Mucosa of stomach (tissue), 1 donor: Measurements from ENCODE around the gene MCUR1.
"Not testable (repeated sequence)": the region's sequence is repeated elsewhere in the genome, so short reads cannot be mapped to it uniquely, and the experiment has no call there.

Experiments used
- H3K27me3 ChIP-seq: one replicate; pipeline ENCODE4 v1.7.0; 2013; ENCODE audit warnings: mild to moderate bottlenecking, low read length; ENCODE audit not compliant: control insufficient read depth, insufficient read depth
- H3K36me3 ChIP-seq: one replicate; pipeline ENCODE4 v1.7.0; 2013; ENCODE audit warnings: low read length; ENCODE audit not compliant: control insufficient read depth, insufficient read depth
- H3K4me1 ChIP-seq: one replicate; pipeline ENCODE4 v1.7.0; 2013; ENCODE audit warnings: mild to moderate bottlenecking, low read length; ENCODE audit not compliant: control insufficient read depth, insufficient read depth
- H3K4me3 ChIP-seq: one replicate; pipeline ENCODE4 v1.7.0; 2013; ENCODE audit warnings: low read length
- H3K9ac ChIP-seq: one replicate; pipeline ENCODE4 v1.7.0; 2013; ENCODE audit warnings: mild to moderate bottlenecking, low read length, moderate library complexity
- H3K9me3 ChIP-seq: one replicate; pipeline ENCODE4 v1.7.0; 2013; ENCODE audit warnings: mild to moderate bottlenecking, low read length, moderate library complexity; ENCODE audit not compliant: control insufficient read depth
- donor health status: Pancreatic carcinoma.

The MCUR1 gene

DNA sequence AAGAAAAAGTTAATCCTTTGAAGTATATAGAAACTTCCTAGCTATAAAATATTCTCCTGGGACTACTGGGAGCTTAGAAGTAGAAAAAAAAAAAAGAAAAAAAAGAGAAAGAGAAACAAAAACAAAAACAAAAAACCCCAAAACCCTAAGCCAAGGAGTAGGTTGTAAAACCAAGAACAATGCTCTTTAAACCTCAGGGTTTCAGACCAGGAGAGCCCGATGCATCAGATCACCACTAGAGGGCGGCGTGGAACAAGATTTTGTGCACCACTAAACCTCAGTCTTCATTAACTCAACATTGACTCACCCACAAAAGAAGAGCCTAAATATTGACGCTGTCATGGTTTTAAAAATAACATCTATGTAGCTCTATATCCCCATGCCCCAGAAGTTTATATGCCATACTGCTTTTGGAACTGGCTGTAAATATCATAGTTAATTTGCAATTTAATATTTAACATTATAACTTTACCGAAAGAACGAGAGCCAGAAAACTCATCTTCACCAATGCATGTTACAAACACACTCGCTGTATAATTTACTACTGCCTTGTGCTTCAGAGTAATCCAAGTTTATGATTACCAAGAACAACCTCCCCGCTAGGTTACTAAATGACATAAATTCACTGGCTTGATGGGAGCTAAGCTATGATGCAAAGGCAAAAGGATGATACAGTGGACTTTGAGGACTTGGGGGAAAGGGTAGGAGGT is 19.2 kb downstream of the MCUR1 start:
- Histone ChIP-seq H3K4me3 (no peak overlapping the region), H3K4me1 (no peaks in the 10 kb centered on the region), H3K27me3 (no peaks in the 10 kb centered on the region), H3K9ac (no peak overlapping the region), H3K36me3 (no peaks in the 10 kb centered on the region), H3K9me3 (no peaks in the 10 kb centered on the region)

DNA sequence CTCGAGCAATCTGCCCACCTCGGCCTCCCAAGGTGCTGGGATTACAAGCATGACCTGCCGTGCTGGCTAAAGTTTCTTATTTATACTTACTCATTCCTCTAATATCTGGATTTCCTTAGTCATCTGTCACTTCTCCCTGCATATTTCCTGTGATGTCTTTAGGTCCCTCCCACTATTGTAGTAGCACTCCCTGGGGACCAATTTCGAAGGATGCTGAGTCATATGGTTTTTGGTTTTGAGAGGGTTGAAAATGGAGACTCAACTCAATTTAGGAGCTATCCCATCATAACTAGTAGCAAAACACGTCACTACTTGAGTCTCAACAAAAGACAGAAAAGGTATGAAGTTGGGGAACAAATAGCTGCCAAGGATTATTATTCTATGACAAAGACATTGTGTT is 20.2 kb downstream of the MCUR1 start:
- no peak overlapping the region for H3K4me3 ChIP-seq
- H3K9ac ChIP-seq: no peak overlapping the region
- no peaks in the 10 kb centered on the region for H3K4me1 ChIP-seq
- H3K9me3 ChIP-seq: no peaks in the 10 kb centered on the region
- no peaks in the 10 kb centered on the region for H3K27me3 ChIP-seq
- no peaks in the 10 kb centered on the region for H3K36me3 ChIP-seq

DNA sequence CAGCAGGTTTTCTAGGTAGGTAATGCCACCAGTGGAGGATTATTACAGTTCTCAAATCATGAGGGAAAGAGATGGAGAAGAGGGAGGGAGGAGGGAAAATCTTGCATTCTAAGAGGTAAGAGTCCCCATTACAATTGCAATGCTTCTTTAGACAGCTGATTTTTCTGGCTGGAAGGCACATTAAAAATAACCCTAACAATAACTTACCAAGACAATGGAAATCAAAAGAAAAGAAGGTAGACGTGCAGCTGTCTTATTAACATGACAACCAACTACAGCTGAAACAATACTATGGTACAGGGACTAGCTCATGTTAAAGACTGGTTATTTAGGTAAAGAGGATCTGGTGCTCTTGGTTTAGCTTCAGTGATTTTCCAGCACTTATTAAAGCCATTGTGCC is 24.6 kb downstream of the MCUR1 start:
- Histone ChIP-seq H3K36me3 (no peaks in the 10 kb centered on the region), H3K9me3 (no peaks in the 10 kb centered on the region), H3K4me3 (no peak overlapping the region), H3K9ac (no peak overlapping the region), H3K4me1 (no peaks in the 10 kb centered on the region), H3K27me3 (no peaks in the 10 kb centered on the region)

DNA sequence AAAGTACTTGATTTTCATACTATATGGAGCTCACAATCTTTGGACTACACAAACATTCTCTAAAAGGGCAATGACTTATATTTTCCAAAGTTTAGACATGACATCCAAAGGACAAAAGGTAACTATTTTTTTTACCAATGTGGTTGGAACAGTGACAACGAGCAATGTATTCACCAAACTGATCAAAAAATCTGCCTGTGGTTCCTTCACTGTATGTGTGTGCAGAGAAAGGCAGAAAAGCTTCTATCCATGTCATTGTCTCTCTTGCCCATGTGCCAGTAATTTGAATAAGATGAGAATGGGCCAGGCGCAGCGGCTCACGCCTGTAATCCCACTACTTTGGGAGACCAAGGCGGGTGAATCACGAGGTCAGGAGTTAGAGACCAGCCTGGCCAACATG is 25.5 kb downstream of the MCUR1 start:
- Histone ChIP-seq H3K36me3 (no peaks in the 10 kb centered on the region), H3K4me1 (no peaks in the 10 kb centered on the region), H3K27me3 (no peaks in the 10 kb centered on the region), H3K9ac (no peak overlapping the region), H3K4me3 (no peak overlapping the region), H3K9me3 (no peaks in the 10 kb centered on the region)

DNA sequence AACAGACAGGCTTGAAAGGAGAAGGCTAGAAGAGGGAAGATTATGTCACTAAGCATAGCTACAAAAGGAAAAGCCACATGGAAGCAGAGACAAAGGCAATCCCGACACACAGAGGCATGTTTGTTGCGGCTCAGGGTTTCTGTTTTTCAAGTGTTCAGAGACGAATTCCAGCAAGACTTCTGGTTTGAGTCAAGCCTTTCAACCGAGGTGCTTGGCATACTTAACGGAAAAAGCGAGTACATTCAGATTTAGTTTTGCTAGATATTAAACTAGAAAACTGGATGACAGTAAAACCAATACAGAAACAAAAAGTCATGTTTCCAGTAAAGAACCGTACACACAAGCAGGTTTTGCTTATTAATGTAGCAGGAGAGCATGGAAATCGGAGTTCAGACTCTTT is 27.2 kb downstream of the MCUR1 start:
- H3K9ac ChIP-seq: no peak overlapping the region
- H3K36me3 ChIP-seq: no peaks in the 10 kb centered on the region
- no peak overlapping the region for H3K4me3 ChIP-seq
- no peaks in the 10 kb centered on the region for H3K9me3 ChIP-seq
- H3K4me1 ChIP-seq: no peaks in the 10 kb centered on the region
- no peaks in the 10 kb centered on the region for H3K27me3 ChIP-seq

DNA sequence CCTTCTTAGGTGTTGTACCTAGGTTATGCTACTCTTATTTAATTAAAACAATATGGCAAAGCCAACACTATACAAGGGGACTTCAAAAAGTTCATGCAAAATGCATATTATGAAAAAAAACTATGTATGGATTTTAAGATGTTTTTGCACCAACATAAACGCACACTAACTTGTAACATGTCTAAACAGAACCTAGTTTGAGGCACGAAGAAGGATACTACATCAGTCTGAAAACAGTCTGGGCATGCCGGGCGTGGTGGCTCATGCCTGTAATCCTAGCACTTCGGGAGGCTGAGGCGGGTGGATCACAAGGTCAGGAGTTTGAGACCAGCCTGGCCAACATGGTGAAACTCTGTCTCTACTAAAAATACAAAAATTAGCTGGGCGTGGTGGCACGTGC is 34.2 kb downstream of the MCUR1 start:
- H3K4me1 ChIP-seq, H3K9ac ChIP-seq, H3K27me3 ChIP-seq, H3K9me3 ChIP-seq, H3K36me3 ChIP-seq, H3K4me3 ChIP-seq: not testable (repeated sequence)

DNA sequence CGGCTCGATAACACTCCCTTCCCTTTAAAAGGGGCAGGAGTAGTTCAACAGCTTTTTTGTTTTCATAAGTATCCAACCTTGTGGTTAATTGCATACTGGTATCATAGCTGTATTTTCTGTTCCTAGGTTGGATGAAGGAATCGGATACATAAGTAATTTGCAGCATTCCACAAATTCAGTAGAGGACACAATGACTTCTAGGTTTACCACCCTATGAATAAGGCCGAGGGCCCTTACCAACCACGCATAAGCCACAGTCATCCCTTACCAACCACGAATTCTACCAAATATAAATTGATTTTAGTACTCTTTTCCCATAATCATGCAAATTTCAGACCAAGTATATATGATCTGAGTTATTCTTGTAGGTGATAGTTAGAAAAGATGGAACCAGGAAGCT is 36.3 kb downstream of the MCUR1 start:
- no peaks in the 10 kb centered on the region for H3K9me3 ChIP-seq
- no peaks in the 10 kb centered on the region for H3K36me3 ChIP-seq
- H3K9ac ChIP-seq: no peak overlapping the region
- H3K27me3 ChIP-seq: no peaks in the 10 kb centered on the region
- no peaks in the 10 kb centered on the region for H3K4me1 ChIP-seq
- H3K4me3 ChIP-seq: no peak overlapping the region

DNA sequence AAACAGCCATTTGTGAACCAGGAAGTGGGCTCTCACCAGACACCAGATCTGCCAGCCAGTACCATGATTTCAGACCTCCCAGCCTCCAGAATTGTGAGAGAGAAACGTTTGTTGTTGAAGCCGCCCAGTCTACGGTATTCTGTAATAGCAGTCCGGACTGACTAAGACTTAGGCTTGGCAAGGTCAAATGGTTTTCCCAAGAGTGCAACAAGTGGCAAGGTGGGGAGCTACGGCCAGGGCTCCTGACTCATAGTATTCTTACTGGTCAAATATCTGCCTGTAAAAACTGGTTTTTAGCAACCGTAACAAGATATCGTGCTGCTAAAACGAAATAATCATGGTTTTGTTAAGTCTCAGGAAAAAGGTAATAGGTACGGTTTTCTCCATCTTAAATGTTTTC is 37.8 kb downstream of the MCUR1 start:
- Histone ChIP-seq H3K4me3 (no peak overlapping the region), H3K36me3 (no peaks in the 10 kb centered on the region)

DNA sequence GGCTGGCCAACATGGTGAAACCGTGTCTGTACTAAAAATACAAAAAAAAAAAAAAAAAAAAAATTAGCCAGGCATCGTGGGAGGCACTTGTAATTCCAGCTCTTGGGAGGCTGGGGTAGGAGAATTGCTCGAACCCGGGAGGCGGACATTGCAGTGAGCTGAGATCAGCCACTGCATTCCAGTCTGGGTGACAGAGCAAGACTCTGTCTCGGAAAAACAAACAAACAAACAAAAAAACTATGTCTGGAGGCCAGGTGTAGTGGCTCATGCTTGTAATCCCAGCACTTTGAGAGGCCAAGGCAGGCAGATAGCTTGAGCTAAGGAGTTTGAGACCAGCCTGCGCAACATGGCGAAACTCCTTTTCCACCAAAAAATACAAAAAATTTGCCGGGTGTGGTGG is 38.9 kb downstream of the MCUR1 start:
- H3K9me3 ChIP-seq, H3K36me3 ChIP-seq, H3K4me1 ChIP-seq, H3K9ac ChIP-seq, H3K4me3 ChIP-seq, H3K27me3 ChIP-seq: not testable (repeated sequence)

More for the DNA sequence above, 37.8 kb downstream of the MCUR1 start:
- Histone ChIP-seq H3K4me1 (no peaks in the 10 kb centered on the region), H3K9ac (no peak overlapping the region), H3K9me3 (no peaks in the 10 kb centered on the region), H3K27me3 (no peaks in the 10 kb centered on the region)

DNA sequence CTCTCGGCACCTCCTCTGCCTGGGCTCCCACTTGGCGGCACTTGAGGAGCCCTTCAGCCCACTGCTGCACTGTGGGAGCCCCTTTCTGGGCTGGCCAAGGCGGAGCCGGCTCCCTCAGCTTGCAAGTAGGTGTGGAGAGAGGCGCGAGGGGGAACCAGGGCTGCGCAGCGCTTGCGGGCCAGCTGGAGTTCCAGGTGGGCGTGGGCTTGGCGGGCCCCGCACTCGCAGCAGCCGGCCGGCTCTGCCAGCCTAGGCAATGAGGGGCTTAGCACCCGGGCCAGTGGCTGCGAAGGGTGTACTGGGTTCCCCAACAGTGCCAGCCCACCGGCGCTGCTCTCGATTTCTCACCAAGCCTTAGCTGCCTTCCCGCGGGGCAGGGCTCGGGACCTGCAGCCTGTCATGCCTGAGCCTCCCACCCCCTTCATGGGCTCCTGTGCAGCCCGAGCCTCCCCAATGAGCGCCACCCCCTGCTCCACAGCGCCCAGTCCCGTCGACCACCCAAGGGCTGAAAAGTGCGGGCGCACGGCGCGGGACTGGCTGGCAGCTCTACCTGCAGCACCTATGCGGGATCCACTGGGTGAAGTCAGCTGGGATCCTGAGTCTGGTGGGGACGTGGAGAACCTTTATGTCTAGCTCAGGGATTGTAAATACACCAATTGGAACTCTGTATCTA is 41.9 kb downstream of the MCUR1 start:
- not testable (repeated sequence) for H3K9ac ChIP-seq, H3K36me3 ChIP-seq, H3K9me3 ChIP-seq, H3K4me1 ChIP-seq, H3K4me3 ChIP-seq, H3K27me3 ChIP-seq

DNA sequence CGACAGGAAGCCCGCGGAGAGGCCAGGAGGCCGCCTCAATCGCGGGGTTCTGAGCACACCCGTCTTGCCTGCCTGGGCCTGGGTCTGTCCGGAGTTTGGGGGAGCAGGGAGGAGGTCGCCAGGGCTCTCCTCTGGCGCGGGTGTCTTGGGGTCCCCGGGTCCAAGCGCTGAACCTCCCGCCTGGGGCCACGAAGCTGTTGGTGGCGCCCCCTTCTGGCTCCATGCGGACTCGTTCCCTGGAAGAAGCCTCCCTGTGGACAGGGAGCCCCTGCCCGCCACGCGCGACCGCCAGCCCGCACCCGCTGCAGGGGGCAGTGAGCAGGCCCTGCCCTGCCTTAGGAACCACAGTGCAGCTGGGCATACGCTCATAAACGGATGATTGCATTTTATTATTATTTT is 44.7 kb downstream of the MCUR1 start:
- no peaks in the 10 kb centered on the region for H3K9me3 ChIP-seq
- H3K27me3 ChIP-seq: no peaks in the 10 kb centered on the region
- H3K9ac ChIP-seq: no peak overlapping the region
- H3K36me3 ChIP-seq: no peaks in the 10 kb centered on the region
- H3K4me1 ChIP-seq: peaks cover 6% of the 10 kb centered on the region
- H3K4me3 ChIP-seq: no peak overlapping the region

DNA sequence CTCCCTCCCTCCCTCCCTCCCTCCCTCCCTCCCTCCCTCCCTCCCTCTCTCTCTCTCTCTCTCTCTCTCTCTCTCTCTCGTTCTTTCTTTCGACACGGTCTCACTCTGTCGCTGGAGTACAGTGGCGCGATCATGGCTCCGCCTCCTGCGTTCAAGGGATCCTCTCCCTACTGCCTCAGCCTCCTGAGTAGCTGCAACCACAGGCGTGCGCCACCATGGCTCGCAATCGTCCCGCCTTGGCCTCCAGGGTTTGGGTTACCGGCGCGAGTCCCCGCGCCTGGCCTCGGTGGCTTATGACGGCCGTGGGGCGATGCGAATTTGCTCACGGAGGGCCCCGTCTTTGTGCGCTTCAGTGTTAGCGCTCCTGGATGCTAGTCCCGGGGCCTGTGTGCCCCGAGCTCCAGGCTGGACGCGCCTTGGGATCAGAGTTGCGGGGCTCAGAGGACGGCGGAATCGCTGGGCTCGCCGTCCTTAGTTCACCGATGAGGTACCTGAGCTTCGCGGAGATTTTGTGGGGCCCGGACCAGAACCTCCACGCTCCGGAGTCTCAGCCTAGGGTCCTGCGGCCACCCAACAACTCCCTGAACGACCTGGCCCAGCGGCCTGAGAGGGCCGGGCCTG is 45.2 kb downstream of the MCUR1 start:
- peaks cover 6% of the 10 kb centered on the region for H3K4me1 ChIP-seq
- no peaks in the 10 kb centered on the region for H3K27me3 ChIP-seq
- no peak overlapping the region for H3K9ac ChIP-seq
- H3K36me3 ChIP-seq: no peaks in the 10 kb centered on the region
- no peak overlapping the region for H3K4me3 ChIP-seq
- peaks cover under 1% of the 10 kb centered on the region for H3K9me3 ChIP-seq
